Stimulated activated naive B cell treated with anti-CD40 and anti-IgM and Interleukin-4, amounts not matched to agents 10 μg/mL and 1 μg/mL and 100 μg/mL, for 72 hours (primary cell): ENCODE data around the gene LMO2.
"Not testable (repeated sequence)": the region's sequence is repeated elsewhere in the genome, so short reads cannot be mapped to it uniquely, and the experiment has no call there.

Experiments
- ATAC-seq, 2 donors: fragments of 150-1000 bp; cut with Tn5 transposase; replicated peaks; 2 replicates each; pipeline ENCODE4 v1.10.0; 2021; ENCODE audit warnings: moderate library complexity in 1 of 2
- DNase-seq: peaks from one replicate; pipeline ENCODE4 v3.0.0; 2021
- H3K27ac Mint-ChIP-seq: one replicate; pipeline ENCODE4 v1.8.0; 2022; ENCODE audit warnings: mild to moderate bottlenecking, mixed read lengths
- H3K27me3 Mint-ChIP-seq, 2 donors: one replicate each; pipeline ENCODE4 v1.8.0; 2022; ENCODE audit warnings: mixed read lengths in 2 of 2
- H3K36me3 Mint-ChIP-seq, 2 donors: one replicate each; pipeline ENCODE4 v1.8.0; 2022; ENCODE audit warnings: mixed read lengths in 2 of 2, mild to moderate bottlenecking in 1 of 2
- H3K4me1 Mint-ChIP-seq, 2 donors: one replicate each; pipeline ENCODE4 v1.8.0; 2022; ENCODE audit warnings: mixed read lengths in 2 of 2, mild to moderate bottlenecking in 1 of 2
- H3K4me3 Mint-ChIP-seq, 2 donors: one replicate each; pipeline ENCODE4 v1.8.0; 2022; ENCODE audit warnings: mild to moderate bottlenecking in 2 of 2, mixed read lengths in 2 of 2, moderate library complexity in 1 of 2
- H3K9me3 Mint-ChIP-seq, 2 donors: one replicate each; pipeline ENCODE4 v1.8.0; 2022; ENCODE audit warnings: mixed read lengths in 2 of 2, mild to moderate bottlenecking in 1 of 2

The LMO2 gene

GRCh38 chr11:33848717-33849390, 43.0 kb downstream of the LMO2 start:
- H3K36me3 Mint-ChIP-seq, result peaks cover 5 to 14% of the 10 kb centered on the region in 2 donors

GRCh38 chr11:33847251-33847650, 44.6 kb downstream of the LMO2 start:
- no peak for DNase-seq
- Mint-ChIP-seq H3K4me3 (no peak overlapping the region), H3K27me3 (peaks cover 12 to 14% of the 10 kb centered on the region in 2 donors), H3K9me3 (no peaks in the 10 kb centered on the region), H3K36me3 (peaks cover 0 to 7% of the 10 kb centered on the region in 2 donors), H3K27ac (no peak overlapping the region), H3K4me1 (no peaks in the 10 kb centered on the region)
- ATAC-seq, result no peak

More at GRCh38 chr11:33848717-33849390, 43.0 kb downstream of the LMO2 start:
- Mint-ChIP-seq H3K4me1 (no peaks in the 10 kb centered on the region), H3K27me3 (peaks cover 10 to 12% of the 10 kb centered on the region in 2 donors), H3K9me3 (no peaks in the 10 kb centered on the region), H3K4me3 (no peak overlapping the region), H3K27ac (peak overlapping the region; percentile 1)
- DNase-seq (no peak), ATAC-seq (no peak)

GRCh38 chr11:33844236-33844635, 47.6 kb downstream of the LMO2 start:
- H3K27ac Mint-ChIP-seq, result no peak overlapping the region
- no peaks in the 10 kb centered on the region for H3K4me1 Mint-ChIP-seq
- no peak overlapping the region for H3K4me3 Mint-ChIP-seq
- no peak for DNase-seq
- no peaks in the 10 kb centered on the region for H3K9me3 Mint-ChIP-seq
- H3K27me3 Mint-ChIP-seq, result peaks cover 17 to 19% of the 10 kb centered on the region in 2 donors
- ATAC-seq, result no peak
- H3K36me3 Mint-ChIP-seq, result peaks cover 0 to 4% of the 10 kb centered on the region in 2 donors

GRCh38 chr11:33843018-33843417, 48.9 kb downstream of the LMO2 start:
- H3K36me3 Mint-ChIP-seq, result no peaks in the 10 kb centered on the region
- peaks cover 14 to 20% of the 10 kb centered on the region in 2 donors for H3K27me3 Mint-ChIP-seq
- H3K9me3 Mint-ChIP-seq, result no peaks in the 10 kb centered on the region
- DNase-seq, result no peak
- no peak overlapping the region for H3K4me3 Mint-ChIP-seq
- H3K4me1 Mint-ChIP-seq, result no peaks in the 10 kb centered on the region
- H3K27ac Mint-ChIP-seq, result no peak overlapping the region
- ATAC-seq, result no peak

GRCh38 chr11:33842236-33842915, 49.5 kb downstream of the LMO2 start:
- H3K4me1 Mint-ChIP-seq, result no peaks in the 10 kb centered on the region
- H3K27me3 Mint-ChIP-seq, result peaks cover 14 to 20% of the 10 kb centered on the region in 2 donors
- no peak overlapping the region for H3K4me3 Mint-ChIP-seq
- no peak for DNase-seq
- H3K9me3 Mint-ChIP-seq, result no peaks in the 10 kb centered on the region
- no peak for ATAC-seq
- no peak overlapping the region for H3K27ac Mint-ChIP-seq
- no peaks in the 10 kb centered on the region for H3K36me3 Mint-ChIP-seq

- peaks cover 27 to 28% of the 10 kb centered on the region in 2 donors for H3K27me3 Mint-ChIP-seq
- not testable (repeated sequence) for DNase-seq, H3K4me1 Mint-ChIP-seq, H3K27ac Mint-ChIP-seq, ATAC-seq, H3K9me3 Mint-ChIP-seq, H3K4me3 Mint-ChIP-seq, H3K36me3 Mint-ChIP-seq
Measured at GRCh38 chr11:33838234-33838633, 53.6 kb downstream of the LMO2 start.

- not testable (repeated sequence) for DNase-seq, H3K36me3 Mint-ChIP-seq, H3K4me3 Mint-ChIP-seq, ATAC-seq, H3K9me3 Mint-ChIP-seq, H3K4me1 Mint-ChIP-seq, H3K27ac Mint-ChIP-seq
- H3K27me3 Mint-ChIP-seq, result peaks cover 31 to 36% of the 10 kb centered on the region in 2 donors
Measured at GRCh38 chr11:33837334-33837733, 54.5 kb downstream of the LMO2 start.

GRCh38 chr11:33835143-33835878, 56.6 kb downstream of the LMO2 start:
- Mint-ChIP-seq H3K4me3 (no peak overlapping the region), H3K27me3 (peaks cover 32 to 34% of the 10 kb centered on the region in 2 donors), H3K9me3 (no peaks in the 10 kb centered on the region), H3K27ac (no peak overlapping the region), H3K36me3 (no peaks in the 10 kb centered on the region), H3K4me1 (no peaks in the 10 kb centered on the region)
- DNase-seq (no peak), ATAC-seq (no peak)

GRCh38 chr11:33832676-33833075, 59.2 kb downstream of the LMO2 start:
- no peaks in the 10 kb centered on the region for H3K9me3 Mint-ChIP-seq
- peaks cover 5 to 14% of the 10 kb centered on the region in 2 donors for H3K4me1 Mint-ChIP-seq
- ATAC-seq (no peak), DNase-seq (no peak)
- H3K27ac Mint-ChIP-seq, result no peak overlapping the region
- peaks cover 35 to 46% of the 10 kb centered on the region in 2 donors for H3K27me3 Mint-ChIP-seq
- H3K36me3 Mint-ChIP-seq, result no peaks in the 10 kb centered on the region
- H3K4me3 Mint-ChIP-seq, result no peak overlapping the region

- H3K27me3 Mint-ChIP-seq, result peaks cover 42 to 57% of the 10 kb centered on the region in 2 donors
- H3K9me3 Mint-ChIP-seq, result no peaks in the 10 kb centered on the region
- H3K4me1 Mint-ChIP-seq, result peaks cover 5 to 14% of the 10 kb centered on the region in 2 donors
- no peak overlapping the region for H3K4me3 Mint-ChIP-seq
- H3K36me3 Mint-ChIP-seq, result no peaks in the 10 kb centered on the region
- no peak for DNase-seq
- H3K27ac Mint-ChIP-seq, result no peak overlapping the region
- no peak for ATAC-seq
Measured at GRCh38 chr11:33830903-33831648, 60.8 kb downstream of the LMO2 start.

GRCh38 chr11:33829430-33830141, 62.3 kb downstream of the LMO2 start:
- Mint-ChIP-seq H3K27ac (no peak overlapping the region), H3K36me3 (no peaks in the 10 kb centered on the region), H3K9me3 (no peaks in the 10 kb centered on the region), H3K4me3 (peak overlapping the region; percentile 83 to 85), H3K4me1 (peaks cover 5 to 14% of the 10 kb centered on the region in 2 donors), H3K27me3 (peaks cover 49 to 63% of the 10 kb centered on the region in 2 donors)
- ATAC-seq (peak; percentile 94 to 96), DNase-seq (peak; percentile 49)

GRCh38 chr11:33828604-33829429, 63.1 kb downstream of the LMO2 start:
- no peaks in the 10 kb centered on the region for H3K9me3 Mint-ChIP-seq
- peak; percentile 59 to 64 for ATAC-seq

GRCh38 chr11:33827206-33827605, 64.7 kb downstream of the LMO2 start:
- no peaks in the 10 kb centered on the region for H3K9me3 Mint-ChIP-seq
- DNase-seq, result no peak

More at GRCh38 chr11:33828604-33829429, 63.1 kb downstream of the LMO2 start:
- Mint-ChIP-seq H3K27me3 (peaks cover 50 to 57% of the 10 kb centered on the region in 2 donors), H3K27ac (no peak overlapping the region), H3K4me1 (peaks cover 5 to 14% of the 10 kb centered on the region in 2 donors), H3K36me3 (no peaks in the 10 kb centered on the region), H3K4me3 (peak overlapping the region; percentile 6 to 71)
- DNase-seq, result no peak

More at GRCh38 chr11:33827206-33827605, 64.7 kb downstream of the LMO2 start:
- ATAC-seq, result no peak
- Mint-ChIP-seq H3K36me3 (no peaks in the 10 kb centered on the region), H3K4me3 (no peak overlapping the region), H3K27ac (no peak overlapping the region), H3K27me3 (peaks cover 44 to 45% of the 10 kb centered on the region in 2 donors), H3K4me1 (peaks cover 5 to 14% of the 10 kb centered on the region in 2 donors)
